IPS-18c (cell line): ENCODE results near the gene SLC30A5.
"Not testable (repeated sequence)": the region's sequence is repeated elsewhere in the genome, so short reads cannot be mapped to it uniquely, and the experiment has no call there.

Experiments used
- H3K4me3 ChIP-seq: 2 replicates; pipeline ENCODE4 v1.7.0; 2013; ENCODE audit warnings: low read depth, mild to moderate bottlenecking, low read length, moderate library complexity; ENCODE audit not compliant: insufficient read depth
- H3K9me3 ChIP-seq: one replicate; pipeline ENCODE4 v1.6.1; 2013; ENCODE audit warnings: mild to moderate bottlenecking, low read length, moderate library complexity; ENCODE audit not compliant: control insufficient read depth, insufficient read depth

SLC30A5 gene

DNA sequence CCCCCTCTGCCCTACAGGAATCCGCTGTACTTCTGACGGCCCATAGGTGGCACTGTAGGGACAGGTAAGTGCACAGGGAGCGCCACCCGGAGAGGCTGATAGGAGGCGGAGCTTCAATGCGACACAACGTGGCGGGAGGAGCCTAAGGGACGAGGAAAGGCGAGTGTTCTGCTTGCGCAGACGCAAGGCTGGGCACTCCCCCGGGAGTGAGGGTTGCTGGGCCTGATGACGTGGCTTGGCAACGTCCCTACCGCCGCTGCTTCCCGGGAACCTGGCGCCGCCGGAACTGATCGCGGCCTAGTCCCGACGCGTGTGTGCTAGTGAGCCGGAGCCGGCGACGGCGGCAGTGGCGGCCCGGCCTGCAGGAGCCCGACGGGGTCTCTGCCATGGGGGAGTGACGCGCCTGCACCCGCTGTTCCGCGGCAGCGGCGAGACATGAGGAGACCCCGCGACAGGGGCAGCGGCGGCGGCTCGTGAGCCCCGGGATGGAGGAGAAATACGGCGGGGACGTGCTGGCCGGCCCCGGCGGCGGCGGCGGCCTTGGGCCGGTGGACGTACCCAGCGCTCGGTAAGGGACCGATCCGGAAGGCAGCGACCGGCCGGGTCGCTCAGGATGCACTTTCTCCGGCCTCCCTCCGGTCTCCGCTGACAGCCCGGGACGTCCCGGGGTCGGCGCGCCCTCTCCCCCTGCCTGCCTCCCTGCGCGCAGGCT lies at the start of gene SLC30A5:
TSS of gene SLC30A5 (plus strand) at position 244 of the 712 bp plus-strand sequence. CDS start at position 486, 242 bp downstream.
- Histone ChIP-seq H3K9me3 (no peaks in the 10 kb centered on the region), H3K4me3 (peak within 1 kb of the TSS; percentile 89)

DNA sequence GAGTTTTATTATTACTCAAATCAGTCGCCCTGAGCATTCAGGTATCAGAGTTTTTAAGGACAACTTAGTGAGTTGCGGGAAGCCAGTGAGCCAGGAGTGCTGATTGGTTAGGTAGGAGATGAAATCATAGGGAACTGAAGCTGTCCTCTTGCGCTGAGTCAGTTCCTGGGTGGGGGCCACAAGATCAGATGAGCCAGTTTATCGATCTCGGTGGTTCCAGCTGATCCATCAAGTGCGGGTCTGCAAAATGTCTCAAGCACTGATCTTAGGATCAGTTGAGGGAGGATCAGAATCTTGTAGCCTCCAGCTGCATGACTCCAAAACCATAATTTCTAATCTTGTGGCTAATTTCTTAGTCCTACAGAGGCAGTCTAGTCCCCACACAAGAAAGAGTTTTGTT lies 48.6 kb upstream of the SLC30A5 start:
- not testable (repeated sequence) for H3K4me3 ChIP-seq

DNA sequence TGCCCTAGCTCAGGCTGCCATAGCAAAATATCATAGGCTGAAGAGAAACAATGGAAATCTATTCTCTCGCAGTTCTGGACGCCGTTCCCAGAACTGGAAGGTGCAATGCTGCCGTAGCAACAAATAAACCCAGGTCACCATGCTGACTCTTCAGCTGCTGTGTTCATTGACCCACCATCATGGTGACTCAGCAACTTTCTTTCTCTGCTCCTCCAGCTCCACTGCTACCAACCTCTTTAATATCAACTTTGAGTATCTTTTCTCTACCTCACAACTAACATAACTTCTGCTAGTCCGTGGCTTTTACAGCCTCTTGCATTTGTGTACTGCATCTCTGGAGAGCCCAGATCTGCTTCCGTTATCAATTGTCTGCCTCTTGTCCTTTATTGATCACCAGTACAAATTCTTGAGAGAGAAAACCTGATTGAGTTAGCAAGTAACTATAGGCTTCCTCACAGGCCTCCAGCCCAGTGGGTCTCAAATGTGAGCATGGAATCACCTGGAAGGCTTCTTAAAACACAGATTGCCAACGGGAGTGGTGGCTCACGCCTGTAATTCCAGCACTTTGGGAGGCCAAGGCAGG lies 47.3 kb upstream of the SLC30A5 start:
- Histone ChIP-seq H3K9me3 (no peaks in the 10 kb centered on the region), H3K4me3 (no peak overlapping the region)

More for the DNA sequence above, 48.6 kb upstream of the SLC30A5 start:
- H3K9me3 ChIP-seq, result not testable (repeated sequence)

DNA sequence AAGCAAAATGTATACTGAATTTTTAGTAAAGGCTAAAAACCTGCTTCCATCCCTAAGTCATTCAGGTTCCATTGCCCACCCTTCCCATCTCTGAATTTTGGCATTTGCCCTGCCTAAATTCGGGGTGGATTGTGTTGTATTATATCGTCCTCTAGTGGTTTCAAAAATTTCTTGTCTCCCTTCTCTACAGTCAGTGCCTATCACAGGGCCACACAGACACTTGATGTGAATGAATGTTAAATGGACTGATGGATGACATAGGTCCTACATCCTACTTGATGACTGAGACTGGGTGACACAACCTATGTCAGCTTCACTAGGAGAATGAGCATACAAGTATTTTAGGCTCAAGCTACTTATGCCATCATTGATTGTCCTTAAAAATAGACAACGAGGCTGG lies 45.6 kb upstream of the SLC30A5 start:
- Histone ChIP-seq H3K9me3 (no peaks in the 10 kb centered on the region), H3K4me3 (no peak overlapping the region)

DNA sequence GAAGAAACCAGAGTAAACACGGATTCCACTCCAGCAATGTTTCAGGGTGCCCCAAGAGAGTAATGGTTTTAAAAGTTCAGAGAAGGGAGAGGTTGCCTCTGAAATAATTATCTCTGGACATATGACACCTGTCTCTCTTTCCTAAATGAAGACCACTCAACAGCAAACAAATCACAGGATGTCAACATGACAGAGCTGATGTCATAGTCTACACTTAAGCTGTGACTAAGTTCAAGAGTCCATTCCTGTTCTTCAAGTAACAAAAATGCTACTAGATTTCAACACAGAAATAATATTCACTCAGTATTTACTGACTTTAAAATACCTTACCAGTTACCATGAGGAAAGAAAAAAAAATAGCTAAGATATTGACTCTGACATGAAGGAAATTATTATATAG lies 44.7 kb upstream of the SLC30A5 start:
- H3K4me3 ChIP-seq, result no peak overlapping the region

DNA sequence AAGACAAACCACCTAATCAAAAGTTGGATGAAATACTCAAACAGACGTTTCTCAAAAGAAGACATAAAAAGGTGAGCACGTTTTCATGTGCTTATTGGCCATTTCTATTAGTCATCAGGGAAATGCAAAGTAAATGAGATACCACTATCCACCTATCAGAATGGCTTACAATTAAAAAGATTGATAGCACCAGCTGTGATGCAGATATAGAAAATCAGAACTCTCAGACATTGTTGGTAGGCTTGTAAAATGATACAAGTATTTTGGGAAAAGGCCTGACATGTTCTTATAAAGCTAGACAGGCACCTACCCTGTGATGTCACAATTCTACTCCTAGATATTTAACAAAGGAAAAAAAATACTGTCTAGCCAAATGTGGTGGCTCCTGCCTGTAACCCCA lies 44.0 kb upstream of the SLC30A5 start:
- Histone ChIP-seq H3K9me3 (no peaks in the 10 kb centered on the region), H3K4me3 (no peak overlapping the region)

More for the DNA sequence above, 44.7 kb upstream of the SLC30A5 start:
- no peaks in the 10 kb centered on the region for H3K9me3 ChIP-seq

DNA sequence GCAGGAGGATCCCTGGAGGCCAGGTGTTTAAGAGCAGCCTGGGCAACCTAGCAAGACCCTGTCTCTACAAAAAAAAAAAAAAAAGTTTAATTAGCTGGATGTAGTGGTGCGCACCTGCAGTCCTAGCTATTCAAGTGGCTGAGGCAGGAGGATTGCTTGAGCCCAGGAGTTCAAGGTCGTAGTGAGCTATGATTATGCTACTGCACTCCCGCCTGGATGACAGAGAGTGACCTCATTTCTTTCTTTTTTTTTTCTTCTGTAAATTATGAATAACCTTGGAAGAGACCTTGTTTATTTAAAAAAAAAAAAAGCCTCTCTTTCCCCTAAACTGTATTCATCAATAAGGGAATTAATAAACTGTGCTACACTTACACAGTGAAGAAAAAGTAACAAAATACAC lies 43.6 kb upstream of the SLC30A5 start:
- Histone ChIP-seq H3K9me3 (no peaks in the 10 kb centered on the region), H3K4me3 (no peak overlapping the region)

DNA sequence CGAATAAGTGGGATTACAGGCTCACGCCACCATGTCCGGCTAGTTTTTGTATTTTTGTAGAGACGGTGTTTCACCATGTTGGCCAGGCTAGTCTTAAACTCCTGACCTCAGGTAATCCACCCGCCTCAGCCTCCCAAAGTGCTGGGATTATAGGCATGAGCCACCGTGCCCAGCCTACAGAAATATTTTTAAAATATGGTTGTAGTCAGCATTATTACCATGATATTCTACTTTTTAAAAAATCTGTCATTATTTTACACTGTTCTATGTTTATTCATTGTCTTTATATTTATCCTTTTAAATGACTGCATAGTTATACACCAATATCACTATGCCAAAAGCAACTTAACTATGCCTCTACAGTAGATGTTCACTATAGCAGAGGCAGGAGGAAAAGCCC lies 41.6 kb upstream of the SLC30A5 start:
- Histone ChIP-seq H3K9me3 (no peaks in the 10 kb centered on the region), H3K4me3 (no peak overlapping the region)

DNA sequence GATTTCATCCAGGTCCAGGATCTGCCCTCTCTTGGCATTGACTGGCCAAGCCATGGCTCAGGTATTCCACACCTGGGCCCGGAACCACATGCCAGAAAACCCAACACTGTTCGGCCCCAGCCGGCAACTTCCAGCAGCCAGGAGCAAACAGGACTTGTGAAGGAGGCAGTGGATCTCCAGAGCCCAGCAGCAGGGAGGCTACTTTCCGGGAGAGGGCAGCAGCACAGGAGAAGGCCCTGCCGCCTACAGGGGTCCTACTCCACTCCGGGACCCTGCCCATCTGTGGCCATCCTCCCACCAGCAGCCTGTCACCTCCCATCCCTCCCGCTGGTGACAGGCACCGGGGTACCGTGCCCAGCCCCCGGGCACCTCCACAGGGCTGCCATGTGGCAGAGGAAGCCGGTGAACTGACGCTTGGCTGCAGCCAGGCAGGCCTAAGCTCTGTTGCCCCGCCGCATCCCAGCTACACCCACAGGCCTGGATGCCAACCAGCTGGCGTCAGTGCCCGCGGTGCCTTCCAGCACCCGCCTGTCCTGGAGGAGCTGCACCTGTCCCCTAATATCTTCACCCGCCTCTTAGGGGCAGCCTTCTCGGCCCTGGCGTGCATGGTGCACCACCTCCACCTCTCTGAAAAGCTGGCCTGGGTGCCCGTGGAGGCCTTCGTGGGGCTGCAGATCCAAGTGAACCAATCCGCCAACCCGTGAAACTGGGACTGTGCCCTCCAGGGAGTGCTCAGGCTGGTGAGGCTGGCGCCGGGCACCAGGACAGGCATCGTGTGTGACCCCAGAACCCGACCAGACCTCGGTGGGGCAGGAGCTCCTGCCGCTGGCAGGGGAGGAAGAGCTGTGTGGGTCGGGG lies 18.9 kb upstream of the SLC30A5 start:
- H3K9me3 ChIP-seq, result no peaks in the 10 kb centered on the region
- H3K4me3 ChIP-seq, result no peak overlapping the region

DNA sequence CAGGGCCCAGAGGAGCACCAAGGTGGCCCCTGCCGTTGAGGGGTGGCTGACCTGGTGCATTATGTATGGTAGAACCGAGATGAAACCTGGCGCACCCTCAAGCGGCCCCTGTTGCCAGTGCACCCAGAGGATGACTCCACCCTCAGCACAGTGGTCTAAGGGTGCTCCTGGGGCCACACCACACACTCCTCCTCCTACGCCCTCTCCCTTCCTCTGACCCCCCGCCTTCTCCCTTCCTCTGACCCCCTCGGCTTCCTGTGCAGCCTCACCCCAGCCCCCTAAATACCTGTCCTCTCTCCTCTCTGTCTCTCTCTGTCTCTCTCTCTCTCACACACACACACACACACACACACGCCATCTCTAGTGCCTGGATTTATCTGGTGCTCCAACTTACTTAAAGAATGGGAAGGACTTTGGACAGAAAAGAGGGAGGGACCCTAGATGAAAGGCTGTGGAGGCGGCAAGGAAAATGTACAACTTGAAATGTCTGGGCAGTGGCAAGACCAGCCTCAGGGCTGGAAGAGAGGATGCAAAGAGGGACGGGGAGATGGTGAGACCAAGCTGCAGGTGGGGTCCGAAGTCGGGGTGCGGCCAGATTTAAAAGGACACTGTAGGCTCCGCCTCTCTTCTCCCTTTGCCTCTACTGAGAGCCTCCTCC lies 18.2 kb upstream of the SLC30A5 start:
- H3K4me3 ChIP-seq, result no peak overlapping the region

DNA sequence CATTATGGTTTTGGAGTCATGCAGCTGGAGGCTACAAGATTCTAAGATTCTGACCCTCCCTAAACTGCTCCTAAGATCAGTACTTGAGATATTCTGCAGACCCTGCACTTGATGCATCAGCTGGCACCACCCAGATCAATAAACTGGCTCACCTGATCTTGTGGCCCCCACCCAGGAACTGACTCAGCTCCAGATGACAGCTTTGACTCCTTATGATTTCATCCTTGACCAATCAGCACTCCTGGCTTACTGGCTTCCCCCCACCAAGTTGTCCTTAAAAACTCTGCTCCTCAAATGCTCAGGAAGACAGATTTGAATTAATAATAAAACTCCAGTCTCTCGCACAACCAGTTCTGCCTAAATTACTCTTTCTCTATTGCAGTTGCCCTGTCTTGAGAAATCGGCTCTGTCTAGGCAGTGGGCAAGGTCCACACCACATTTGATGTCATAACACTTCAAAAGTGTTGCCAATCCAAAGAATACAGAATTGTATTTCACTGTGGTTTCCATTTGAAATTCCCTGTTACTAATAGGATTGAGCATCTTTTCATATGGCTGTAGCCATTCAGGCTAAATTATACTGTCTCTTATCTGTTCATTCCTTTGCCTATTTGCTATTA lies 14.8 kb upstream of the SLC30A5 start:
- no peaks in the 10 kb centered on the region for H3K9me3 ChIP-seq

More for the DNA sequence above, 18.2 kb upstream of the SLC30A5 start:
- H3K9me3 ChIP-seq, result no peaks in the 10 kb centered on the region

DNA sequence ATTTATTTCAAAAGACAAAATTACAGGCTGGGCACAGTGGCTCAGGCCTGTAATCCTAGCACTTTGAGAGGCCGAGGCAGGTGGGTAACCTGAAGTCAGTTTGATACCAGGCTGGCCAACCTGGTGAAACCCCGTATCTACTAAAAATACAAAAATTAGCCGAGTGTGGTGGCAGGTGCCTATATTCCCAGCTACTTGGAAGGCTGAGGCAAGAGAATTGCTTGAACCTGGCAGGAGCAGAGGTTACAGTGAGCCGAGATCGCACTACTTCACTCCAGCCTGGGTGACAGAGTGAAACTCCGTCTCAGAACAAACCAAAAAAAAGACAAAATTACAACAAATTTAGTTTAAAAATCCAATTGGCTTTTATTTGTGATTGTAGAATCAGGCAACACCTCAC lies 14.3 kb upstream of the SLC30A5 start:
- no peaks in the 10 kb centered on the region for H3K9me3 ChIP-seq
- no peak overlapping the region for H3K4me3 ChIP-seq

More for the DNA sequence above, 14.8 kb upstream of the SLC30A5 start:
- no peak overlapping the region for H3K4me3 ChIP-seq

DNA sequence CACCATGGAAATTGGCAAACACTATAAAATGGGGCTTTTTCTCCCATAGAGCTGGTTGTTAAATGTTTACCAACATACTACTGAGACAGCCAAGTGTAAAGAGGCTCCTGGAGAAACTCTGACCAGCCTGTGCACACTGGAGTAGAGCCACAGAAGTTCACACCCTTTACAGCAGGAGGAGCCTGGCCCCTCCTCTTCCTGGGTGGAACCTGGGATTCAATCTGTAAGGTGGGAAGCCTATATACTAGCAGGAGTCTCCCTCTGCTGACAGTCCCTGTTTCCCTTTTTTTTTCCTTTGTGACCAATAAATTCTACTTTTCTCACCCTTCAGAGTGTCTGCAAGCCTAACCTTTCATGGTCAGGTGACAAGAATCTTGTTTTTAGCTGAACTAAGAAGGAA lies 10.4 kb upstream of the SLC30A5 start:
- no peaks in the 10 kb centered on the region for H3K9me3 ChIP-seq
- H3K4me3 ChIP-seq, result no peak overlapping the region

DNA sequence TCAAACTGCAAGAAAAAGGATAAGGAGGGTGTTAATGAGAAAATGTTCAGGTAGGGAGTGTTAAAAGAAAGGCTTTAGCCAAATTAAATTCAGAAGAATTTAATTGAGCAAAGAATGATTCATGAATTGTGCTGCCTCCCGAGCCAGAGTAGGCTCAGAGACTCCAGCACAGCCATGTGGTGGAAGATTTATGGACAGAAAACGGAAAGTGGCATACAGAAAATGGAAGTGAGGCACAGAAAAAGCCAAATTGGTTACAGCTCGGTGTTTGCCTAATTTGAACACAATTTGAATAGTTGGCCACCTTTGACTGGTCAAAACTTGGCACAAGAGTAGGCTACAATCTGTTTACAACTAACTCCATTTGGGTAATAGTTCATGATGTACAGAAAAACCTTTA lies 9.6 kb upstream of the SLC30A5 start:
- Histone ChIP-seq H3K4me3 (no peak overlapping the region), H3K9me3 (no peaks in the 10 kb centered on the region)

DNA sequence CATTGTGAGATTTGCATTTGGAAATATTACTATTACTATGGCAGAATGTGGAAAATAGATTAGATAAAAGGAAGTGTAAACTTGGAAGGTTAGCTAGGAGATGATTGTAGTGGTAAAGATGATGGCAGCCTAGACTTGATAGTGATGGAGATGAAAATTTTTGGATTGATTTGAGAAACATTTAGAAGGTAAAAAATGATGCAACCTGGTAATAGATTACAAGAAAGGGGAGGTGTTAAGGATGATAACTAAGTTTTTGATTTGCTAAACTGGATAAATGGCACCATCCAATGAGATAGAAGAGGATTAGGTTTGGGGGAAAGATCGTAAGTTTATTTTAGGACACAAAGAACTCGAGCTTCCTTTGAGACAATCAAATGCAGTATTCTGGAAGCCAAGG lies 8.9 kb upstream of the SLC30A5 start:
- no peaks in the 10 kb centered on the region for H3K9me3 ChIP-seq

DNA sequence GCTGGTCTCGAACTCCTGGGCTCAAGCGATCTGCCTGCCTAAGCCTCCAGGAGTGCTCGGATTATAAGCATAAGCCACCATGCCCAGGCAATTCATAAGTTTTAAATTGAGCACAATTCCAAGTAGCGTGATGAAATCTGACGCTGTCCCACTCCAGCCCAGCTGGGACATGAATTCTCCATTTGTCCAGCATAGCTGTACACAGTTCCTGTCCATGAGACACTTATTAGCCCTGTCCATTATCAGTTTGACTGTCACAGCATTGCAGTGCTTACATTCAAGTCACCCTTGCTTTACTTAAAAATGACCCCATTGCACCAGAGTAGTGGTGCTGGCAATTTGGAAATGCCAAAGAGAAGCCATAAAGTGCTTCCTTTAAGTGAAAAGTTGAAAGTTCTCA lies 7.6 kb upstream of the SLC30A5 start:
- Histone ChIP-seq H3K9me3 (no peaks in the 10 kb centered on the region), H3K4me3 (no peak overlapping the region)

More for the DNA sequence above, 8.9 kb upstream of the SLC30A5 start:
- no peak overlapping the region for H3K4me3 ChIP-seq

DNA sequence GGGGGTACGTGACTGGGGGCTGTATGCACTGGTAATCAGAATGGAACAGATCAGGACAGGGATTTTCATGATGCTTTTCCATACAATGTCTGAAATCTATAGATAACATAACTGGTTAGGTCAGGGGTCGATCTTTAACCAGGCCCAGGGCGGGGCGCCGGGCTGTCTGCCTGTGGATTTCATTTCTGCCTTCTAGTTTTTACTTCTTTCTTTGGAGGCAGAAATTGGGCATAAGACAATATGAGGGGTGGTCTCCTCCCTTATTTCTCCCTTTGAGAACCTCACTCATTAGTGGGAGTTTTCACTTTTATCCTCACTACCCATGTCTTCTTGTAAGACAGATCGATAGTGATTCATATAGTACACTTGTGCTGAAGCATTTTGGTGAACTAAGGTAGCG lies 5.8 kb upstream of the SLC30A5 start:
- H3K9me3 ChIP-seq, H3K4me3 ChIP-seq: not testable (repeated sequence)
